Measurements from ENCODE around the gene KCNJ6. TPM values are rescaled to one million over a fixed set of nuclear protein-coding genes. Genes with fewer than 3 reads are reported as not detected.

KCNJ6 gene
- total RNA-seq, 1 donor from 2014 or later: 4.4 TPM

GRCh38 chr21:37874481-37874880 lies 41.8 kb downstream of the KCNJ6 start:
- no peak overlapping the region for H3K27ac Mint-ChIP-seq (ENCODE audit: unreplicated experiment)
- no peak overlapping the region for H3K4me3 Mint-ChIP-seq (ENCODE audit: unreplicated experiment)
- DNase-seq (ENCODE audit: low spot score): no peak
- TF ChIP-seq CTCF (IDR thresholded peaks at IDR 0.05): no peak
- no peaks in the 10 kb centered on the region for H3K36me3 Mint-ChIP-seq (ENCODE audit: low read depth)
- H3K27me3 Mint-ChIP-seq (ENCODE audit: low read depth): no peaks in the 10 kb centered on the region
- peaks cover 38% of the 10 kb centered on the region for H3K4me1 Mint-ChIP-seq (ENCODE audit: low read depth)
- peaks cover 2% of the 10 kb centered on the region for H3K9me3 Mint-ChIP-seq (ENCODE audit: low read depth)

- no peak overlapping the region for H3K4me3 Mint-ChIP-seq (ENCODE audit: unreplicated experiment)
- H3K27me3 Mint-ChIP-seq (ENCODE audit: low read depth): no peaks in the 10 kb centered on the region
- no peak for DNase-seq (ENCODE audit: low spot score)
These were observed 42.6 kb downstream of the KCNJ6 start for GRCh38 chr21:37873655-37874054.

GRCh38 chr21:37871121-37871862 lies 45.0 kb downstream of the KCNJ6 start:
- no peak for TF ChIP-seq CTCF (IDR thresholded peaks at IDR 0.05)
- Mint-ChIP-seq H3K4me1 (ENCODE audit: low read depth) (peaks cover 25% of the 10 kb centered on the region), H3K4me3 (ENCODE audit: unreplicated experiment) (no peak overlapping the region), H3K27ac (ENCODE audit: unreplicated experiment) (peak overlapping the region; percentile 42), H3K9me3 (ENCODE audit: low read depth) (peaks cover 2% of the 10 kb centered on the region), H3K36me3 (ENCODE audit: low read depth) (no peaks in the 10 kb centered on the region), H3K27me3 (ENCODE audit: low read depth) (no peaks in the 10 kb centered on the region)
- no peak for DNase-seq (ENCODE audit: low spot score)

More at GRCh38 chr21:37873655-37874054, 42.6 kb downstream of the KCNJ6 start:
- H3K9me3 Mint-ChIP-seq (ENCODE audit: low read depth): peaks cover 2% of the 10 kb centered on the region
- peaks cover 38% of the 10 kb centered on the region for H3K4me1 Mint-ChIP-seq (ENCODE audit: low read depth)
- H3K27ac Mint-ChIP-seq (ENCODE audit: unreplicated experiment): no peak overlapping the region
- TF ChIP-seq CTCF (IDR thresholded peaks at IDR 0.05): peak; percentile 65
- H3K36me3 Mint-ChIP-seq (ENCODE audit: low read depth): no peaks in the 10 kb centered on the region

- Mint-ChIP-seq H3K27me3 (ENCODE audit: low read depth) (no peaks in the 10 kb centered on the region), H3K9me3 (ENCODE audit: low read depth) (peaks cover 2% of the 10 kb centered on the region), H3K4me1 (ENCODE audit: low read depth) (peaks cover 22% of the 10 kb centered on the region), H3K27ac (ENCODE audit: unreplicated experiment) (no peak overlapping the region), H3K4me3 (ENCODE audit: unreplicated experiment) (no peak overlapping the region), H3K36me3 (ENCODE audit: low read depth) (no peaks in the 10 kb centered on the region)
- DNase-seq (ENCODE audit: low spot score): no peak
- no peak for TF ChIP-seq CTCF (IDR thresholded peaks at IDR 0.05)
These were observed 46.0 kb downstream of the KCNJ6 start for GRCh38 chr21:37870221-37870620.

GRCh38 chr21:37869661-37870060 lies 46.6 kb downstream of the KCNJ6 start:
- Mint-ChIP-seq H3K27ac (ENCODE audit: unreplicated experiment) (no peak overlapping the region), H3K27me3 (ENCODE audit: low read depth) (no peaks in the 10 kb centered on the region), H3K4me3 (ENCODE audit: unreplicated experiment) (no peak overlapping the region), H3K4me1 (ENCODE audit: low read depth) (peaks cover 26% of the 10 kb centered on the region), H3K36me3 (ENCODE audit: low read depth) (no peaks in the 10 kb centered on the region), H3K9me3 (ENCODE audit: low read depth) (peaks cover 2% of the 10 kb centered on the region)
- DNase-seq (ENCODE audit: low spot score): no peak
- TF ChIP-seq CTCF (IDR thresholded peaks at IDR 0.05): no peak

Measured in chondrocyte (in vitro differentiated cells).